ENCODE measurements around the gene ATRAID.

The ATRAID gene

GRCh38 chr2:27214941-27215340 lies 3.1 kb downstream of the ATRAID start:
- no peaks in the 10 kb centered on the region for H3K27me3 ChIP-seq (ENCODE audit: insufficient read depth, poor library complexity, severe bottlenecking)
- no peak overlapping the region for H3K27ac ChIP-seq (replicated peaks)
- no peak overlapping the region for H3K4me3 ChIP-seq (replicated peaks; ENCODE audit: insufficient read depth, low read length)
- no peak for DNase-seq (ENCODE audit: low read depth in 1 of 2, low spot score in 1 of 2)
- TF ChIP-seq, protein P1, sequence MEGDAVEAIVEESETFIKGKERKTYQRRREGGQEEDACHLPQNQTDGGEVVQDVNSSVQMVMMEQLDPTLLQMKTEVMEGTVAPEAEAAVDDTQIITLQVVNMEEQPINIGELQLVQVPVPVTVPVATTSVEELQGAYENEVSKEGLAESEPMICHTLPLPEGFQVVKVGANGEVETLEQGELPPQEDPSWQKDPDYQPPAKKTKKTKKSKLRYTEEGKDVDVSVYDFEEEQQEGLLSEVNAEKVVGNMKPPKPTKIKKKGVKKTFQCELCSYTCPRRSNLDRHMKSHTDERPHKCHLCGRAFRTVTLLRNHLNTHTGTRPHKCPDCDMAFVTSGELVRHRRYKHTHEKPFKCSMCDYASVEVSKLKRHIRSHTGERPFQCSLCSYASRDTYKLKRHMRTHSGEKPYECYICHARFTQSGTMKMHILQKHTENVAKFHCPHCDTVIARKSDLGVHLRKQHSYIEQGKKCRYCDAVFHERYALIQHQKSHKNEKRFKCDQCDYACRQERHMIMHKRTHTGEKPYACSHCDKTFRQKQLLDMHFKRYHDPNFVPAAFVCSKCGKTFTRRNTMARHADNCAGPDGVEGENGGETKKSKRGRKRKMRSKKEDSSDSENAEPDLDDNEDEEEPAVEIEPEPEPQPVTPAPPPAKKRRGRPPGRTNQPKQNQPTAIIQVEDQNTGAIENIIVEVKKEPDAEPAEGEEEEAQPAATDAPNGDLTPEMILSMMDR (IDR thresholded peaks at IDR 0.05; ENCODE audit: insufficient read depth, low read length) = no peak
- TF ChIP-seq, protein P2, sequence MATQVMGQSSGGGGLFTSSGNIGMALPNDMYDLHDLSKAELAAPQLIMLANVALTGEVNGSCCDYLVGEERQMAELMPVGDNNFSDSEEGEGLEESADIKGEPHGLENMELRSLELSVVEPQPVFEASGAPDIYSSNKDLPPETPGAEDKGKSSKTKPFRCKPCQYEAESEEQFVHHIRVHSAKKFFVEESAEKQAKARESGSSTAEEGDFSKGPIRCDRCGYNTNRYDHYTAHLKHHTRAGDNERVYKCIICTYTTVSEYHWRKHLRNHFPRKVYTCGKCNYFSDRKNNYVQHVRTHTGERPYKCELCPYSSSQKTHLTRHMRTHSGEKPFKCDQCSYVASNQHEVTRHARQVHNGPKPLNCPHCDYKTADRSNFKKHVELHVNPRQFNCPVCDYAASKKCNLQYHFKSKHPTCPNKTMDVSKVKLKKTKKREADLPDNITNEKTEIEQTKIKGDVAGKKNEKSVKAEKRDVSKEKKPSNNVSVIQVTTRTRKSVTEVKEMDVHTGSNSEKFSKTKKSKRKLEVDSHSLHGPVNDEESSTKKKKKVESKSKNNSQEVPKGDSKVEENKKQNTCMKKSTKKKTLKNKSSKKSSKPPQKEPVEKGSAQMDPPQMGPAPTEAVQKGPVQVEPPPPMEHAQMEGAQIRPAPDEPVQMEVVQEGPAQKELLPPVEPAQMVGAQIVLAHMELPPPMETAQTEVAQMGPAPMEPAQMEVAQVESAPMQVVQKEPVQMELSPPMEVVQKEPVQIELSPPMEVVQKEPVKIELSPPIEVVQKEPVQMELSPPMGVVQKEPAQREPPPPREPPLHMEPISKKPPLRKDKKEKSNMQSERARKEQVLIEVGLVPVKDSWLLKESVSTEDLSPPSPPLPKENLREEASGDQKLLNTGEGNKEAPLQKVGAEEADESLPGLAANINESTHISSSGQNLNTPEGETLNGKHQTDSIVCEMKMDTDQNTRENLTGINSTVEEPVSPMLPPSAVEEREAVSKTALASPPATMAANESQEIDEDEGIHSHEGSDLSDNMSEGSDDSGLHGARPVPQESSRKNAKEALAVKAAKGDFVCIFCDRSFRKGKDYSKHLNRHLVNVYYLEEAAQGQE (IDR thresholded peaks at IDR 0.05; ENCODE audit: insufficient replicate concordance, low read depth) = no peak
- TF ChIP-seq GABPA (IDR thresholded peaks at IDR 0.05; ENCODE audit: low read depth) (no peak), SPI1 (IDR thresholded peaks at IDR 0.05; ENCODE audit: borderline replicate concordance, low read depth) (no peak), POLR2AphosphoS5 (IDR thresholded peaks at IDR 0.05; ENCODE audit: low read depth) (no peak)

DNA sequence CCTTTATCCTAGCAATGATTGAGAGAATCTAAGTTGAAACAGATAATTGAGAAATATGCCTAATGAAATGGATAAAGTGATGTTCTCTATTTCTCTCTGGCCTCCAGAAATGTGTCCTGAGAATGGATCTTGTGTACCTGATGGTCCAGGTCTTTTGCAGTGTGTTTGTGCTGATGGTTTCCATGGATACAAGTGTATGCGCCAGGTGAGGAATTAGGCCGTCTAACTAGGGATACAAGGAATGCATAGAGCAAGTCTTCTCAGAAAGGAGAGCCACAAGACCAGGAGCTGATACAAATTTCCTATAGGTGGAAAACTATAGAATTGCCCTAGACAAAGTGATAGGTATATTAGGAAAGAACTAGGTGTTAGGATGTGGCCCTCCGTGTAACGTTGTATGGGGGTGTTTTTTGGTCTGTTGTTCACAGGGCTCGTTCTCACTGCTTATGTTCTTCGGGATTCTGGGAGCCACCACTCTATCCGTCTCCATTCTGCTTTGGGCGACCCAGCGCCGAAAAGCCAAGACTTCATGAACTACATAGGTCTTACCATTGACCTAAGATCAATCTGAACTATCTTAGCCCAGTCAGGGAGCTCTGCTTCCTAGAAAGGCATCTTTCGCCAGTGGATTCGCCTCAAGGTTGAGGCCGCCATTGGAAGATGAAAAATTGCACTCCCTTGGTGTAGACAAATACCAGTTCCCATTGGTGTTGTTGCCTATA lies 4.7 kb downstream of the ATRAID start:
- Histone ChIP-seq H3K27me3 (ENCODE audit: insufficient read depth, poor library complexity, severe bottlenecking) (no peaks in the 10 kb centered on the region), H3K27ac (replicated peaks) (peak overlapping the region; percentile 88), H3K4me3 (replicated peaks; ENCODE audit: insufficient read depth, low read length) (peak overlapping the region; percentile 61)
- DNase-seq (ENCODE audit: low read depth in 1 of 2, low spot score in 1 of 2) = no peak
- TF ChIP-seq POLR2AphosphoS5 (IDR thresholded peaks at IDR 0.05; ENCODE audit: low read depth) (no peak), GABPA (IDR thresholded peaks at IDR 0.05; ENCODE audit: low read depth) (no peak), SPI1 (IDR thresholded peaks at IDR 0.05; ENCODE audit: borderline replicate concordance, low read depth) (no peak)
- TF ChIP-seq, protein P2 (IDR thresholded peaks at IDR 0.05; ENCODE audit: insufficient replicate concordance, low read depth) = no peak
- TF ChIP-seq, protein P1 (IDR thresholded peaks at IDR 0.05; ENCODE audit: insufficient read depth, low read length) = no peak

DNA sequence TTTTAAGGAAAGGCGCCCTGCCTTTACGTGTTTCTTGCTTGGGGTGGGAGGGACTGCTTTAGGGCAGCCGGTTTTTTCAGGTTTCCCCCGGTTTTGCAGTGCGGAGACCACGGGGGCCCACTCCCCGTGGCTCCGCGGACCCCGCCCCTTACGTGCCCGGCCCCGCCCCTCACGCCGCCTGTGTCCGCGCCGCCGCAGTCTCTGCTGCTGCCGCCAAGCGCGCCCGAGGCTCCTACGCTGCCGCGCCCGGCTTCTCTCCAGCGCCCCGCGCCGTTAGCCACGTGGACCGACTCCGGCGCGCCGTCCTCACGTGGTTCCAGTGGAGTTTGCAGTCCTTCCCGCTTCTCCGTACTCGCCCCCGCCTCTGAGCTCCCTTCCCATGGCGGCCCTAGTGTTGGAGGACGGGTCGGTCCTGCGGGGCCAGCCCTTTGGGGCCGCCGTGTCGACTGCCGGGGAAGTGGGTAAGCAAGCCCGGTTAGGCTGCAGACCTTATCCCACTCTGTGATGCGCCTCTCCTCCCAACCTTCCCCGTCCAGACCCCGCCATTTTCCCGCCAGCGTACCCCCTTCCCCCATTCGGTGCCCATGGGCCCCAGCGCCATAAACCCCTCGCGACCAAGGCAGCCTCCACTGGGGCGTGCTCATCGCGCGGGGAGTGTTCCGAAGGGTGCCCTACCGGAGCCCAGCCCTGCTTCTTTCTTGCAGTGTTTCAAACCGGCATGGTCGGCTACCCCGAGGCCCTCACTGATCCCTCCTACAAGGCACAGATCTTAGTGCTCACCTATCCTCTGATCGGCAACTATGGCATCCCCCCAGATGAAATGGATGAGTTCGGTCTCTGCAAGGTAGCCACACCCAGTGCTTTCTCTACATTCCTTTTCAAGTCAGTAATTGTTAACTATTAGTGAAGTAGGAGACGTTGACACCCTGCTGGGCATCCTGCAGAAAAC lies 5.6 kb downstream of the ATRAID start, which contains the start of gene CAD:
Gene CAD, plus strand, starts transcription at position 197 of the 949 bp plus-strand sequence. Its CDS starts 183 bp downstream, at position 380.
- Histone ChIP-seq H3K27ac (replicated peaks) (peak within 1 kb of the TSS; percentile 88), H3K27me3 (ENCODE audit: insufficient read depth, poor library complexity, severe bottlenecking) (no peaks in the 10 kb centered on the region), H3K4me3 (replicated peaks; ENCODE audit: insufficient read depth, low read length) (peak within 1 kb of the TSS; percentile 61)
- TF ChIP-seq GABPA (IDR thresholded peaks at IDR 0.05; ENCODE audit: low read depth) (no peak), POLR2AphosphoS5 (IDR thresholded peaks at IDR 0.05; ENCODE audit: low read depth) (peak; percentile 90), SPI1 (IDR thresholded peaks at IDR 0.05; ENCODE audit: borderline replicate concordance, low read depth) (no peak)
- TF ChIP-seq, protein P1 (IDR thresholded peaks at IDR 0.05; ENCODE audit: insufficient read depth, low read length) = no peak
- TF ChIP-seq, protein P2 (IDR thresholded peaks at IDR 0.05; ENCODE audit: insufficient replicate concordance, low read depth) = peak; percentile 61
- peak; percentile 89 to 90 for DNase-seq (ENCODE audit: low read depth in 1 of 2, low spot score in 1 of 2)
